ENCODE results near the gene CFI.
A peak's percentile ranks its signal among the peaks of the same experiment; 100 is the strongest.

The CFI gene

GRCh38 chr4:109729117-109729717, 72.6 kb downstream of the CFI start:
- H3K27me3 ChIP-seq (ENCODE audit: insufficient read depth, low read length, poor library complexity, severe bottlenecking): no peaks in the 10 kb centered on the region
- H3K4me1 ChIP-seq (ENCODE audit: insufficient read depth, low read length, poor library complexity, severe bottlenecking): peaks cover 40% of the 10 kb centered on the region
- H3K4me3 ChIP-seq (ENCODE audit: low read length, poor library complexity, severe bottlenecking): peak overlapping the region; percentile 86
- H3K9me3 ChIP-seq (ENCODE audit: insufficient read depth, low read depth, low read length): no peaks in the 10 kb centered on the region
- peak overlapping the region; percentile 75 for H3K9ac ChIP-seq (ENCODE audit: low read depth, low read length, poor library complexity, severe bottlenecking)
- H3K4me2 ChIP-seq (ENCODE audit: low read depth, low read length, poor library complexity, severe bottlenecking): peak overlapping the region; percentile 97
- no peaks in the 10 kb centered on the region for H3K9me2 ChIP-seq (replicated peaks; ENCODE audit: low read depth, low read length)
- TF ChIP-seq EZH2phosphoT487 (IDR thresholded peaks at IDR 0.05; ENCODE audit: borderline replicate concordance) (no peak), CTCF (conservative IDR thresholded peaks at IDR 0.05; ENCODE audit: low read length) (no peak)
- H2AFZ ChIP-seq (ENCODE audit: low read length): peak overlapping the region; percentile 92
- H3K36me3 ChIP-seq (ENCODE audit: insufficient read depth, low read length): no peaks in the 10 kb centered on the region
- H4K20me1 ChIP-seq (ENCODE audit: insufficient read depth, low read length, poor library complexity, severe bottlenecking): no peaks in the 10 kb centered on the region
- 0 out of 2 replicates have a peak, but pooled peaks cover 4% of the 10 kb centered on the region for H3F3A ChIP-seq (ENCODE audit: low read depth)
- peaks cover 20% of the 10 kb centered on the region; the same call in 1 of the 2 replicates for H3K79me2 ChIP-seq (ENCODE audit: insufficient read depth, low read length)

DNA sequence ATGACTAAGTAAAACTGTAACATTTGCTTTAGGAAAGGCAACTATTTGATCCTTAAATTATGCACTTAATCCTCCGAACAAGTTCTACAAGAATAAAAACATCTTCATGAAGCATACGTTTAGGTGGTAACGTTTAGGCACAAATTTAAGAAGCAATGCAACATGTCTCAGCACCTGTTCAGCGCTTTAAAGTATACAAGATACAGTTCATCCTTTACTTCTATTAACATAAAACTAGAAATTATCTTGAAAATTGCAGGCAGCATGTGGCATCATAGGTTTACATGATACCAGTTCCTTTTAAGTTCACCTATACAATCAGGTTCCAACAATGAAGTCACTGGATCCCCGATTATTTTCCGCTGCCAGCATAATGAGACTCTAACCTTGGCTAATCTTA, 73.4 kb downstream of the CFI start:
- Histone ChIP-seq H3K9ac (ENCODE audit: low read depth, low read length, poor library complexity, severe bottlenecking) (peak overlapping the region; percentile 75), H3K9me3 (ENCODE audit: insufficient read depth, low read depth, low read length) (no peaks in the 10 kb centered on the region), H3K79me2 (ENCODE audit: insufficient read depth, low read length) (peaks cover 20% of the 10 kb centered on the region; the same call in 1 of the 2 replicates), H3K4me3 (ENCODE audit: low read length, poor library complexity, severe bottlenecking) (peak overlapping the region; percentile 86), H3K4me1 (ENCODE audit: insufficient read depth, low read length, poor library complexity, severe bottlenecking) (peaks cover 40% of the 10 kb centered on the region), H2AFZ (ENCODE audit: low read length) (no peak overlapping the region), H3K36me3 (ENCODE audit: insufficient read depth, low read length) (no peaks in the 10 kb centered on the region), H3K4me2 (ENCODE audit: low read depth, low read length, poor library complexity, severe bottlenecking) (peak overlapping the region; percentile 97), H4K20me1 (ENCODE audit: insufficient read depth, low read length, poor library complexity, severe bottlenecking) (no peaks in the 10 kb centered on the region), H3K27me3 (ENCODE audit: insufficient read depth, low read length, poor library complexity, severe bottlenecking) (no peaks in the 10 kb centered on the region), H3K9me2 (replicated peaks; ENCODE audit: low read depth, low read length) (no peaks in the 10 kb centered on the region), H3F3A (ENCODE audit: low read depth) (0 out of 2 replicates have a peak, but pooled peaks cover 4% of the 10 kb centered on the region)
- TF ChIP-seq EZH2phosphoT487 (IDR thresholded peaks at IDR 0.05; ENCODE audit: borderline replicate concordance) (no peak), CTCF (conservative IDR thresholded peaks at IDR 0.05; ENCODE audit: low read length) (no peak)

DNA sequence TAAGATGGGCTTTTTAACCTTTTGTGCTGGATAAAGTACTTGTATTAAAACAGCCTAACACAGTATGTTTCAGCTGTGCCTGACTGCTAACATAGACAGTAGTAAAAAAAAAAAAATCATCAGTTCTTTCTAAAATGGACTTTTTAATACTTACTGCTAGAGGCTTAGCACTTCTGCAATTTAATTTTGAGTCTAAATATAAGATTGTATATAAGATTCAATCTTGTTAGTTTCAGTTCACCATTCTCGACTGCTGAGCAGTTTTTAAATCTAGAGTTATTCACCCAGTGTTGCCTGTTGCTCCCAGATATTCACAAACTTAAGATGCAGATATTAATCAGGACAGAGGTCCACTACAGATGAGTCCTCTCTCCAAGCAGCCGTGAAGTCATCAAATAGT, 78.7 kb downstream of the CFI start:
- Histone ChIP-seq H2AFZ (ENCODE audit: low read length) (no peak overlapping the region), H3K9me2 (replicated peaks; ENCODE audit: low read depth, low read length) (no peaks in the 10 kb centered on the region), H3K27me3 (ENCODE audit: insufficient read depth, low read length, poor library complexity, severe bottlenecking) (no peaks in the 10 kb centered on the region), H3K4me1 (ENCODE audit: insufficient read depth, low read length, poor library complexity, severe bottlenecking) (peaks cover 23% of the 10 kb centered on the region), H3K4me2 (ENCODE audit: low read depth, low read length, poor library complexity, severe bottlenecking) (no peak overlapping the region), H3K4me3 (ENCODE audit: low read length, poor library complexity, severe bottlenecking) (no peak overlapping the region), H3K9me3 (ENCODE audit: insufficient read depth, low read depth, low read length) (no peaks in the 10 kb centered on the region), H3K36me3 (ENCODE audit: insufficient read depth, low read length) (no peaks in the 10 kb centered on the region), H4K20me1 (ENCODE audit: insufficient read depth, low read length, poor library complexity, severe bottlenecking) (no peaks in the 10 kb centered on the region), H3F3A (ENCODE audit: low read depth) (no peaks in the 10 kb centered on the region), H3K79me2 (ENCODE audit: insufficient read depth, low read length) (peaks cover 7% of the 10 kb centered on the region; the same call in 1 of the 2 replicates), H3K9ac (ENCODE audit: low read depth, low read length, poor library complexity, severe bottlenecking) (no peak overlapping the region)
- TF ChIP-seq CTCF (conservative IDR thresholded peaks at IDR 0.05; ENCODE audit: low read length) (no peak), EZH2phosphoT487 (IDR thresholded peaks at IDR 0.05; ENCODE audit: borderline replicate concordance) (no peak)

All from Loucy (cell line).